ENCODE measurements around the gene CIB1.

Gene CIB1

GRCh38 chr15:90213818-90214204, 19.9 kb downstream of the CIB1 start:
- no peak for DNase-seq

GRCh38 chr15:90213122-90213817, 20.5 kb downstream of the CIB1 start:
- no peak for DNase-seq

- DNase-seq = no peak
Measured at GRCh38 chr15:90212221-90213098, 21.3 kb downstream of the CIB1 start.

GRCh38 chr15:90211440-90212143, 22.1 kb downstream of the CIB1 start:
- DNase-seq = no peak

- no peak for DNase-seq
Measured at GRCh38 chr15:90211009-90211408, 22.7 kb downstream of the CIB1 start.

GRCh38 chr15:90210593-90210992, 23.1 kb downstream of the CIB1 start:
- DNase-seq = no peak

- no peak for DNase-seq
Measured at GRCh38 chr15:90209591-90209990, 24.1 kb downstream of the CIB1 start.

- no peak for DNase-seq
Measured at GRCh38 chr15:90208356-90208755, 25.4 kb downstream of the CIB1 start.

GRCh38 chr15:90207252-90207651, 26.5 kb downstream of the CIB1 start:
- no peak for DNase-seq

GRCh38 chr15:90205886-90206285, 27.9 kb downstream of the CIB1 start:
- no peak for DNase-seq

- no peak for DNase-seq
Measured at GRCh38 chr15:90205050-90205848, 28.5 kb downstream of the CIB1 start.

- no peak for DNase-seq
Measured at GRCh38 chr15:90203922-90204321, 29.8 kb downstream of the CIB1 start.

GRCh38 chr15:90203473-90203872, 30.3 kb downstream of the CIB1 start:
- DNase-seq = no peak

GRCh38 chr15:90202929-90203328, 30.8 kb downstream of the CIB1 start:
- DNase-seq = no peak

GRCh38 chr15:90201944-90202375, 31.8 kb downstream of the CIB1 start:
- peak; percentile 18 for DNase-seq

- peak; percentile 81 for DNase-seq
Measured at GRCh38 chr15:90201130-90201943, 32.4 kb downstream of the CIB1 start, which contains the start of gene SEMA4B. Gene SEMA4B, plus strand, starts transcription at chr15:90201330. Its CDS starts 249 bp downstream, at chr15:90201579.

- DNase-seq = peak; percentile 33
Measured at GRCh38 chr15:90200534-90201129, 33.1 kb downstream of the CIB1 start.

- no peak for DNase-seq
Measured at GRCh38 chr15:90194655-90195054, 39.1 kb downstream of the CIB1 start.

GRCh38 chr15:90192961-90193786, 40.6 kb downstream of the CIB1 start:
- no peak for DNase-seq

- DNase-seq = peak; percentile 82
Measured at GRCh38 chr15:90191794-90192509, 41.8 kb downstream of the CIB1 start.

Measured in DMS53 (cell line).